ENCODE results near the gene GAL3ST1.
"Not testable (repeated sequence)": the region's sequence is repeated elsewhere in the genome, so short reads cannot be mapped to it uniquely, and the experiment has no call there.

- TF ChIP-seq, protein P1, sequence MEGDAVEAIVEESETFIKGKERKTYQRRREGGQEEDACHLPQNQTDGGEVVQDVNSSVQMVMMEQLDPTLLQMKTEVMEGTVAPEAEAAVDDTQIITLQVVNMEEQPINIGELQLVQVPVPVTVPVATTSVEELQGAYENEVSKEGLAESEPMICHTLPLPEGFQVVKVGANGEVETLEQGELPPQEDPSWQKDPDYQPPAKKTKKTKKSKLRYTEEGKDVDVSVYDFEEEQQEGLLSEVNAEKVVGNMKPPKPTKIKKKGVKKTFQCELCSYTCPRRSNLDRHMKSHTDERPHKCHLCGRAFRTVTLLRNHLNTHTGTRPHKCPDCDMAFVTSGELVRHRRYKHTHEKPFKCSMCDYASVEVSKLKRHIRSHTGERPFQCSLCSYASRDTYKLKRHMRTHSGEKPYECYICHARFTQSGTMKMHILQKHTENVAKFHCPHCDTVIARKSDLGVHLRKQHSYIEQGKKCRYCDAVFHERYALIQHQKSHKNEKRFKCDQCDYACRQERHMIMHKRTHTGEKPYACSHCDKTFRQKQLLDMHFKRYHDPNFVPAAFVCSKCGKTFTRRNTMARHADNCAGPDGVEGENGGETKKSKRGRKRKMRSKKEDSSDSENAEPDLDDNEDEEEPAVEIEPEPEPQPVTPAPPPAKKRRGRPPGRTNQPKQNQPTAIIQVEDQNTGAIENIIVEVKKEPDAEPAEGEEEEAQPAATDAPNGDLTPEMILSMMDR (optimal IDR thresholded peaks at IDR 0.05 in 1 of 3, IDR thresholded peaks at IDR 0.05 in 1 of 3, conservative IDR thresholded peaks at IDR 0.05 in 1 of 3; ENCODE audit: extremely low read depth in 1 of 3, insufficient read depth in 2 of 3, low read length in 3 of 3): not testable (repeated sequence)
- TF ChIP-seq EZH2 (IDR thresholded peaks at IDR 0.05; ENCODE audit: low read length): not testable (repeated sequence)
These were observed 7.2 kb downstream of the GAL3ST1 start for GRCh38 chr22:30567277-30567676.

All from keratinocyte (primary cell).